ENCODE measurements around the gene KHDC3L.

DNA sequence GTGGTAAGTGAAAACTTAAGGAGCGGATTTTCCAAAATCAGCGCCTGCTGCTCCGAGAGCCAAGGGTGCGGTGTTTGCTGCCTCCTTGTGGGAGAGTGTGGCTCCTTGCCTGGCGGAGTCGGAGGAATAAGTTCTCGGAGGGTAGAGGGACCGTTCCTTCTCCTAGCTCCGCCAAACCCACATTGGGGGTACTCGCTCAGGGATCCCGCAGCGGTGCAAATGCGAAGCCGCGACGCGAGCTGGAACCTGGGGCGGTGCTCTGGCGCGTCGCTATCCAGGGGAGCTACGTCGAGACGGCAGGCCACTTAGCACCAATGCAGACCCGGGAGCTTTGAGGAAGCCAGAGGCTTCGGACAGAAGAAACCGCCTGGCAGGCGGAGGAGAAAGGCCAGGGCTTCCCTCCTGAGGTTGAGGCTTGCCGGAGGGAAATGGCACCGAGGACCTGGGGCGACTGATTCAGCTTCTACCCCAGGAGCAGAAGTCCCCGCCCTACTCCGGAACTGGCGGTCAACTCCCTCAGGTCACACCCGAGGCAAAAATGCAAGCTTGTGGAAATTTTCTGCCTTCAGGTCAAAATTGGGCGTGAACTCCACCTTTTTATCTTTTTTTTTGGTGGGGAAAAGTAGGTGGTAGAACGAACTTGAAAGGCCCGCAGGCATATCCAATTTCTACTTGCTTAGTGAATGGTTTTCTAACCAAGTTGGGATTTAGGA, 26.5 kb downstream of the KHDC3L start:
- TF ChIP-seq, protein P1, sequence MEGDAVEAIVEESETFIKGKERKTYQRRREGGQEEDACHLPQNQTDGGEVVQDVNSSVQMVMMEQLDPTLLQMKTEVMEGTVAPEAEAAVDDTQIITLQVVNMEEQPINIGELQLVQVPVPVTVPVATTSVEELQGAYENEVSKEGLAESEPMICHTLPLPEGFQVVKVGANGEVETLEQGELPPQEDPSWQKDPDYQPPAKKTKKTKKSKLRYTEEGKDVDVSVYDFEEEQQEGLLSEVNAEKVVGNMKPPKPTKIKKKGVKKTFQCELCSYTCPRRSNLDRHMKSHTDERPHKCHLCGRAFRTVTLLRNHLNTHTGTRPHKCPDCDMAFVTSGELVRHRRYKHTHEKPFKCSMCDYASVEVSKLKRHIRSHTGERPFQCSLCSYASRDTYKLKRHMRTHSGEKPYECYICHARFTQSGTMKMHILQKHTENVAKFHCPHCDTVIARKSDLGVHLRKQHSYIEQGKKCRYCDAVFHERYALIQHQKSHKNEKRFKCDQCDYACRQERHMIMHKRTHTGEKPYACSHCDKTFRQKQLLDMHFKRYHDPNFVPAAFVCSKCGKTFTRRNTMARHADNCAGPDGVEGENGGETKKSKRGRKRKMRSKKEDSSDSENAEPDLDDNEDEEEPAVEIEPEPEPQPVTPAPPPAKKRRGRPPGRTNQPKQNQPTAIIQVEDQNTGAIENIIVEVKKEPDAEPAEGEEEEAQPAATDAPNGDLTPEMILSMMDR (optimal IDR thresholded peaks at IDR 0.05 in 1 of 3, IDR thresholded peaks at IDR 0.05 in 1 of 3, conservative IDR thresholded peaks at IDR 0.05 in 1 of 3; ENCODE audit: extremely low read depth in 1 of 3, insufficient read depth in 2 of 3, low read length in 3 of 3) = peak; percentile 79 to 87 (median 86)
- no peak for TF ChIP-seq EZH2 (IDR thresholded peaks at IDR 0.05; ENCODE audit: low read length)

Data from keratinocyte (primary cell).